ENCODE results near the gene CD14. TPM values are rescaled to one million over a fixed set of nuclear protein-coding genes. Genes with fewer than 3 reads are reported as not detected.
"Not testable (repeated sequence)": the region's sequence is repeated elsewhere in the genome, so short reads cannot be mapped to it uniquely, and the experiment has no call there.

CD14 gene
- polyA plus RNA-seq, 1 donor = 13.2 TPM

DNA sequence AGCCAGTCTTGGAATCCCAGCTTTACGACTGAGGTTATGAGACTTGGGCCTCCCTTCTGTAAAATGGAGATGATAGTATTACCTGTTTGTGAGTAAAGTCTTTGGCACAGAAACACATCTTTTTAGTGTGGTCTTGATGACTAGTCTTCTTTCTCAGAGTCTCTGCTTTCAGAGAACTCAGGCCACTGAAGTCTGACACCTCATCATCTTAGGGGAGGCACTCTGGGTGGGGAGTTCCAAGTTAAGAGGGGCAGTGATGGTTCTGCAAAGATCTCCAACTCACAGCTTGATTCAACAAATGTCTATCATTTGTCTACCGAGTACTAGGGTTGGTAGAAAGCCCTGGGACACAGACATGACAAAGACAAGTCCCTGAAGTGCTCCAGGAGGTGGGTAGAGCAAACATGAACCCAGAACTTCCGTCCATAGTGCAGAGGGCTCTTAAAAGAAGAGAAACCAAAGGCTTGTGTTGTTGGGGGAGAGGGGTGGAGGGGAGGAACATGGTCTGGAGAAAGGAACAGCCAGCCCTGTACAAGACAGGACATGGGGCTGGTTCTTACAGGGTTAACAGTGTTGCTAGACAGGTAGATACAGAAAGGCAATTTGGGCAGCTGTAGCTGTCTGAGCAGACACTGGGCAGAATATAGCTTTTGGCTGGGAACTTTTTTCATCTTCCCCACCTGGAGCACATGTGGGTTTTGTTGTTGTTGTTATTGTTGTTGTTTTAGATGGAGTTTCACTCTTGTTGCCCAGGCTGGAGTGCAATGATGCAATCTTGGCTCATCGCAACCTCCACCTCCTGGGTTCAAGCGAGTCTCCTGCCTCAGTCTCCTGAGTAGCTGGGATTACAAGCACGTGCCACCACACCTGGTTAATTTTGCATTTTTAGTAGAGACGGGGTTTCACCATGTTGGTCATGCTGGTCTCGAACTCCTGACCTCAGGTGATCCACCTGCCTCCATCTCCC is 2.6 kb upstream of the CD14 start:
- Histone ChIP-seq H3K36me3 (ENCODE audit: control insufficient read depth, insufficient read depth, low read length) (no peaks in the 10 kb centered on the region), H3K27ac (ENCODE audit: low read length) (no peak overlapping the region), H3K9me3 (ENCODE audit: control insufficient read depth, low read depth, low read length) (no peaks in the 10 kb centered on the region), H3K27me3 (ENCODE audit: control insufficient read depth, insufficient read depth, low read length) (peaks cover 32% of the 10 kb centered on the region), H3K4me1 (ENCODE audit: control insufficient read depth, insufficient read depth, low read length) (peaks cover 28% of the 10 kb centered on the region), H3K4me3 (ENCODE audit: low read length) (no peak overlapping the region)
- WGBS (ENCODE audit: insufficient coverage, low lambda C conversion rate) = 100% methylated on average over 1 of the region's 8 CpGs
- DNase-seq = no peak

GRCh38 chr5:140634103-140634502 is 1.1 kb upstream of the CD14 start:
- Histone ChIP-seq H3K27ac (ENCODE audit: low read length) (no peak overlapping the region), H3K4me1 (ENCODE audit: control insufficient read depth, insufficient read depth, low read length) (peaks cover 23% of the 10 kb centered on the region)

DNA sequence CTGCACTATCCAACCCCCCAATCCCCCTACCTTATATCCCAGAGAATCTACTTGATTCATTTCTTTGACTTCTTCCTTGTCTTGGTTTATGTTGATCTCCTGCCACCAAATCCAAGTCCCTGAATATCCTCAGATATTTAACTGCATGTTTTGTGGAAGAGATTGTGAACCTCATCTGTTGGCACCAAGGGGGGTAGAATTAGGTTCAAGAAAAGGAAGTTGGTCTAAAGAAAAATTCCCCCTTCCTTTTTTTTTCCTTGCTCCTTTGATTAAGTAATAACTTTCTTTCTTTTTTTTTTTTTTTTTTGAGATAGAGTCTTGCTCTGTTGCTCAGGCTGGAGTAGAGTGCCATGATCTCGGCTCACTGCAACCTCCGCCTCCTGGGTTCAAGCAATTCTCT is 526 bp upstream of the CD14 start:
- Histone ChIP-seq H3K27ac (ENCODE audit: low read length) (no peak overlapping the region), H3K4me3 (ENCODE audit: low read length) (no peak overlapping the region), H3K27me3 (ENCODE audit: control insufficient read depth, insufficient read depth, low read length) (peaks cover 34% of the 10 kb centered on the region), H3K36me3 (ENCODE audit: control insufficient read depth, insufficient read depth, low read length) (no peaks in the 10 kb centered on the region), H3K9me3 (ENCODE audit: control insufficient read depth, low read depth, low read length) (no peaks in the 10 kb centered on the region), H3K4me1 (ENCODE audit: control insufficient read depth, insufficient read depth, low read length) (peaks cover 19% of the 10 kb centered on the region)
- DNase-seq = no peak
- WGBS (ENCODE audit: insufficient coverage, low lambda C conversion rate) = no CpG with 5 or more reads among the region's 2 CpGs

More at GRCh38 chr5:140634103-140634502, 1.1 kb upstream of the CD14 start:
- H3K27me3 ChIP-seq (ENCODE audit: control insufficient read depth, insufficient read depth, low read length) = peaks cover 34% of the 10 kb centered on the region
- H3K36me3 ChIP-seq (ENCODE audit: control insufficient read depth, insufficient read depth, low read length) = no peaks in the 10 kb centered on the region
- DNase-seq = no peak
- 75% methylated on average over 2 of the region's 3 CpGs for WGBS (ENCODE audit: insufficient coverage, low lambda C conversion rate)
- H3K4me3 ChIP-seq (ENCODE audit: low read length) = no peak overlapping the region
- H3K9me3 ChIP-seq (ENCODE audit: control insufficient read depth, low read depth, low read length) = no peaks in the 10 kb centered on the region

DNA sequence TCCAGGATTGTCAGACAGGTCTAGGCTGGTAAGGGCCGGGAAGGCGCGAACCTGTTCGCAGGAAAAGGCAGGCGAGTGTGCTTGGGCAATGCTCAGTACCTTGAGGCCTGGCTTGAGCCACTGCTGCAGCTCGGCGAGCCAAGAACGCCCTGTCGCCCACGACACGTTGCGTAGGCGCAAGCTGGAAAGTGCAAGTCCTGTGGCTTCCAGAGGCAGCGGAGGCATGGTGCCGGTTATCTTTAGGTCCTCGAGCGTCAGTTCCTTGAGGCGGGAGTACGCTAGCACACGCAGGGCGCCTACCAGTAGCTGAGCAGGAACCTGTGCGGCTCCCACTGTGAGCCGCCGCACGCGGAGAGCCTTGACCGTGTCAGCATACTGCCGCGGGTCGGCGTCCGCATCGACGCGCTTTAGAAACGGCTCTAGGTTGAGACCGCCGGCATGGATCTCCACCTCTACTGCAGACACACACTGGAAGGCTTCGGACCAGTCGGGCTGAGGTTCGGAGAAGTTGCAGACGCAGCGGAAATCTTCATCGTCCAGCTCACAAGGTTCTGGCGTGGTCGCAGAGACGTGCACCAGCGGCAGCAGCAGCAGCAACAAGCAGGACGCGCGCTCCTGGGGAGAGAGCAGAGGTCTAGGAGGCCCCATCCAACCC is 482 bp downstream of the CD14 start:
- no peaks in the 10 kb centered on the region for H3K36me3 ChIP-seq (ENCODE audit: control insufficient read depth, insufficient read depth, low read length)
- peaks cover 14% of the 10 kb centered on the region for H3K4me1 ChIP-seq (ENCODE audit: control insufficient read depth, insufficient read depth, low read length)
- no CpG with 5 or more reads among the region's 51 CpGs for WGBS (ENCODE audit: insufficient coverage, low lambda C conversion rate)
- peaks cover 4% of the 10 kb centered on the region for H3K9me3 ChIP-seq (ENCODE audit: control insufficient read depth, low read depth, low read length)
- H3K27ac ChIP-seq (ENCODE audit: low read length) = peak overlapping the region; percentile 21
- H3K4me3 ChIP-seq (ENCODE audit: low read length) = peak overlapping the region; percentile 50
- peaks cover 32% of the 10 kb centered on the region for H3K27me3 ChIP-seq (ENCODE audit: control insufficient read depth, insufficient read depth, low read length)
- peak in 1 of 2 donors; percentile 69 for DNase-seq

DNA sequence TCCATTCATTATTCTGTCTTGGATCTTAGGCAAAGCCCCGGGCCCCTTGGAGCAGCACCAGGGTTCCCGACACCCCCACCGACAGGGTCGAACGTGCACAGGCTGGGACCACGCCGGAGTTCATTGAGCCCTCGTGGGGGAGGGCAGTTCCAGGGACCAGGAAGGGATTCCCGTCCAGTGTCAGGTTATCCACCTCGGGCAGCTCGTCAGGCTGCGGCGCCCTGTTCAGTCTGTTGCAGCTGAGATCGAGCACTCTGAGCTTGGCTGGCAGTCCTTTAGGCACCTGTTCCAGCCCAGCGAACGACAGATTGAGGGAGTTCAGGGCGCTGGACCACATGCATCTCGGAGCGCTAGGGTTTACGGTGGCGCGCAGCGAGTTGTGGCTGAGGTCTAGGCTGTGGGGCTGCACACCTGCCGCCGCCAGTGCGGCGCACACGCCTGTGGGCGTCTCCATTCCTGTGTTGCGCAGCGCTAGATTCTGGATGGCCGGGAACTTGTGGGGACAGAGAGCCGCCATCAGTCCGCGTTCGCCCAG is 1.1 kb downstream of the CD14 start:
- peak overlapping the region; percentile 21 for H3K27ac ChIP-seq (ENCODE audit: low read length)
- H3K4me1 ChIP-seq (ENCODE audit: control insufficient read depth, insufficient read depth, low read length) = peaks cover 14% of the 10 kb centered on the region
- peak overlapping the region; percentile 50 for H3K4me3 ChIP-seq (ENCODE audit: low read length)

GRCh38 chr5:140631036-140631417 is 1.9 kb downstream of the CD14 start:
- H3K27ac ChIP-seq (ENCODE audit: low read length) = no peak overlapping the region
- no peak overlapping the region for H3K4me3 ChIP-seq (ENCODE audit: low read length)
- WGBS (ENCODE audit: insufficient coverage, low lambda C conversion rate) = 95% methylated on average over 4 of the region's 4 CpGs

More for the DNA sequence above, 1.1 kb downstream of the CD14 start:
- no CpG with 5 or more reads among the region's 36 CpGs for WGBS (ENCODE audit: insufficient coverage, low lambda C conversion rate)
- DNase-seq = peak in 1 of 2 donors; percentile 66
- Histone ChIP-seq H3K9me3 (ENCODE audit: control insufficient read depth, low read depth, low read length) (peaks cover 4% of the 10 kb centered on the region), H3K27me3 (ENCODE audit: control insufficient read depth, insufficient read depth, low read length) (peaks cover 32% of the 10 kb centered on the region), H3K36me3 (ENCODE audit: control insufficient read depth, insufficient read depth, low read length) (no peaks in the 10 kb centered on the region)

GRCh38 chr5:140630292-140631035 is 2.5 kb downstream of the CD14 start:
- no peak for DNase-seq
- no peaks in the 10 kb centered on the region for H3K36me3 ChIP-seq (ENCODE audit: control insufficient read depth, insufficient read depth, low read length)
- H3K4me1 ChIP-seq (ENCODE audit: control insufficient read depth, insufficient read depth, low read length) = peaks cover 14% of the 10 kb centered on the region
- peaks cover 32% of the 10 kb centered on the region for H3K27me3 ChIP-seq (ENCODE audit: control insufficient read depth, insufficient read depth, low read length)
- H3K9me3 ChIP-seq (ENCODE audit: control insufficient read depth, low read depth, low read length) = peaks cover 4% of the 10 kb centered on the region
- H3K27ac ChIP-seq (ENCODE audit: low read length) = no peak overlapping the region
- no peak overlapping the region for H3K4me3 ChIP-seq (ENCODE audit: low read length)
- no CpG with 5 or more reads among the region's 2 CpGs for WGBS (ENCODE audit: insufficient coverage, low lambda C conversion rate)

More at GRCh38 chr5:140631036-140631417, 1.9 kb downstream of the CD14 start:
- DNase-seq = no peak
- H3K36me3 ChIP-seq (ENCODE audit: control insufficient read depth, insufficient read depth, low read length) = no peaks in the 10 kb centered on the region
- H3K4me1 ChIP-seq (ENCODE audit: control insufficient read depth, insufficient read depth, low read length) = peaks cover 14% of the 10 kb centered on the region
- H3K27me3 ChIP-seq (ENCODE audit: control insufficient read depth, insufficient read depth, low read length) = peaks cover 32% of the 10 kb centered on the region
- H3K9me3 ChIP-seq (ENCODE audit: control insufficient read depth, low read depth, low read length) = peaks cover 4% of the 10 kb centered on the region

GRCh38 chr5:140628711-140629110 is 4.3 kb downstream of the CD14 start:
- no peak for DNase-seq
- Histone ChIP-seq H3K4me1 (ENCODE audit: control insufficient read depth, insufficient read depth, low read length) (peaks cover 14% of the 10 kb centered on the region), H3K36me3 (ENCODE audit: control insufficient read depth, insufficient read depth, low read length) (no peaks in the 10 kb centered on the region), H3K27me3 (ENCODE audit: control insufficient read depth, insufficient read depth, low read length) (peaks cover 29% of the 10 kb centered on the region), H3K27ac (ENCODE audit: low read length) (no peak overlapping the region), H3K9me3 (ENCODE audit: control insufficient read depth, low read depth, low read length) (peaks cover 4% of the 10 kb centered on the region), H3K4me3 (ENCODE audit: low read length) (no peak overlapping the region)
- WGBS (ENCODE audit: insufficient coverage, low lambda C conversion rate) = no CpG with 5 or more reads among the region's 1 CpG

GRCh38 chr5:140627972-140628371 is 5.0 kb downstream of the CD14 start:
- Histone ChIP-seq H3K4me3 (ENCODE audit: low read length) (no peak overlapping the region), H3K36me3 (ENCODE audit: control insufficient read depth, insufficient read depth, low read length) (no peaks in the 10 kb centered on the region), H3K9me3 (ENCODE audit: control insufficient read depth, low read depth, low read length) (peaks cover 4% of the 10 kb centered on the region), H3K4me1 (ENCODE audit: control insufficient read depth, insufficient read depth, low read length) (peaks cover 9% of the 10 kb centered on the region), H3K27ac (ENCODE audit: low read length) (no peak overlapping the region), H3K27me3 (ENCODE audit: control insufficient read depth, insufficient read depth, low read length) (peaks cover 24% of the 10 kb centered on the region)
- no CpG with 5 or more reads among the region's 6 CpGs for WGBS (ENCODE audit: insufficient coverage, low lambda C conversion rate)
- DNase-seq = no peak

DNA sequence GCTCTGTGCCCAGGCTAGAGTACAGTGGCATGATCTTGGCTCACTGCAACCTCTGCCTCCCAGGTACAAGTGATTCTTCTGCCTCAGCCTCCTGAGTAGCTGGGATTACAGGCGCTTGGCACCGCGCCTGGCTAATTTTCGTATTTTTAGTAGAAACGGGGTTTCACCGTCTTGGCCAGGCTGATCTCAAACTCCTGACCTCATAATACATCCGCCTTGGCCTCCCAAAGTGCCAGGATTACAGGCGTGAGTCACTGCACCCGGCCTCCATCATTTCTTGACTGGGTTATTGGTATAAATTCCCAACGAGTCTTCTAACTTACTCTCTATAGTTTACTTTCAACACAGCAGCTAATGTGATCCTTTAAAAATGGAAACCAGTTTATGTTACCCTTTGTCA is 8.1 kb downstream of the CD14 start:
- H3K4me1 ChIP-seq (ENCODE audit: control insufficient read depth, insufficient read depth, low read length); H3K4me3 ChIP-seq (ENCODE audit: low read length); H3K9me3 ChIP-seq (ENCODE audit: control insufficient read depth, low read depth, low read length); DNase-seq; H3K36me3 ChIP-seq (ENCODE audit: control insufficient read depth, insufficient read depth, low read length); H3K27me3 ChIP-seq (ENCODE audit: control insufficient read depth, insufficient read depth, low read length); H3K27ac ChIP-seq (ENCODE audit: low read length): not testable (repeated sequence)
- 100% methylated on average over 4 of the region's 10 CpGs for WGBS (ENCODE audit: insufficient coverage, low lambda C conversion rate)
